Measurements from ENCODE around the gene CTDSPL. TPM values are rescaled to one million over a fixed set of nuclear protein-coding genes. Genes with fewer than 3 reads are reported as not detected.

CTDSPL gene
- total RNA-seq, 1 experiment from 2014 or later: 124 TPM

DNA sequence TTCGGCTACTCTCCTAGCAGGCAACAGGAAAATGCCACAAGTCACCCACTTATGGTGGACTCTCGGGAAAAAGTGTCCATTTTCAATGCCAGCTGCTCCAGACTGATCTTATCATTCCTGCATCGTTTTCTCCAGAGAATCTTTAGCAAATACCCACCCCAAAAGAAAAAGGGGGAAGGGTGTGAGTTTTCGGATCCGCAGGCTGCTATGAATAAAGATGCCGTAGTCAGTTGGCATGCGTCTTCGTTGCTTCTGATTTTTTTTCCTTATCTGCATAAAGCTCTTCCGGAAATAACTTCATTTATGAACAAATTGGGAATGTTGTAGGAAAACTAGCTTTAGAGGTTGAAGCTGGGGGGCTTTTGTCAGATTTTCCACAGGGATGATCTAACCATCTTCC, 106.5 kb downstream of the CTDSPL start:
- no peaks in the 10 kb centered on the region for H3K9me2 ChIP-seq (ENCODE audit: insufficient read depth)
- no peaks in the 10 kb centered on the region for H3F3A ChIP-seq (ENCODE audit: insufficient read depth, low read depth)
- no peak for DNase-seq
- no peaks in the 10 kb centered on the region for H3K4me1 ChIP-seq (replicated peaks; ENCODE audit: insufficient read depth)
- no peak overlapping the region for H3K4me2 ChIP-seq
- ChIA-PET CTCF (interaction anchor here (2.1 kb wide), 1 partner anchor 113 kb away, joined by 14 read pairs; no protein-coding TSS in a partner anchor), POLR2A (ENCODE audit: unreplicated experiment) (interaction anchor here (0.5 kb wide), 1 partner anchor 116 kb away, joined by 8 read pairs; no protein-coding TSS in a partner anchor)
- intact Hi-C loops (cut with micrococcal nuclease; ENCODE audit: unreplicated experiment): no loop called here
- peaks cover 5% of the 10 kb centered on the region for H3K36me3 ChIP-seq (ENCODE audit: low read depth)
- H4K20me1 ChIP-seq (ENCODE audit: insufficient read depth): no peaks in the 10 kb centered on the region
- H2AFZ ChIP-seq: no peak overlapping the region
- no peak for TF ChIP-seq EZH2 (IDR thresholded peaks at IDR 0.05; ENCODE audit: low read depth)
- TF ChIP-seq, protein P1, sequence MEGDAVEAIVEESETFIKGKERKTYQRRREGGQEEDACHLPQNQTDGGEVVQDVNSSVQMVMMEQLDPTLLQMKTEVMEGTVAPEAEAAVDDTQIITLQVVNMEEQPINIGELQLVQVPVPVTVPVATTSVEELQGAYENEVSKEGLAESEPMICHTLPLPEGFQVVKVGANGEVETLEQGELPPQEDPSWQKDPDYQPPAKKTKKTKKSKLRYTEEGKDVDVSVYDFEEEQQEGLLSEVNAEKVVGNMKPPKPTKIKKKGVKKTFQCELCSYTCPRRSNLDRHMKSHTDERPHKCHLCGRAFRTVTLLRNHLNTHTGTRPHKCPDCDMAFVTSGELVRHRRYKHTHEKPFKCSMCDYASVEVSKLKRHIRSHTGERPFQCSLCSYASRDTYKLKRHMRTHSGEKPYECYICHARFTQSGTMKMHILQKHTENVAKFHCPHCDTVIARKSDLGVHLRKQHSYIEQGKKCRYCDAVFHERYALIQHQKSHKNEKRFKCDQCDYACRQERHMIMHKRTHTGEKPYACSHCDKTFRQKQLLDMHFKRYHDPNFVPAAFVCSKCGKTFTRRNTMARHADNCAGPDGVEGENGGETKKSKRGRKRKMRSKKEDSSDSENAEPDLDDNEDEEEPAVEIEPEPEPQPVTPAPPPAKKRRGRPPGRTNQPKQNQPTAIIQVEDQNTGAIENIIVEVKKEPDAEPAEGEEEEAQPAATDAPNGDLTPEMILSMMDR (conservative IDR thresholded peaks at IDR 0.05): no peak
- H3K9me3 ChIP-seq (ENCODE audit: insufficient read depth, low read depth): no peaks in the 10 kb centered on the region
- no TSS peak for BruUV-seq (replicated peaks)
- no peaks in the 10 kb centered on the region for H3K27me3 ChIP-seq (ENCODE audit: insufficient read depth, low read depth)
- no peaks in the 10 kb centered on the region for H3K79me2 ChIP-seq (ENCODE audit: low read depth)
- H3K4me3 ChIP-seq: no peak overlapping the region
- H3K27ac ChIP-seq: no peak overlapping the region

DNA sequence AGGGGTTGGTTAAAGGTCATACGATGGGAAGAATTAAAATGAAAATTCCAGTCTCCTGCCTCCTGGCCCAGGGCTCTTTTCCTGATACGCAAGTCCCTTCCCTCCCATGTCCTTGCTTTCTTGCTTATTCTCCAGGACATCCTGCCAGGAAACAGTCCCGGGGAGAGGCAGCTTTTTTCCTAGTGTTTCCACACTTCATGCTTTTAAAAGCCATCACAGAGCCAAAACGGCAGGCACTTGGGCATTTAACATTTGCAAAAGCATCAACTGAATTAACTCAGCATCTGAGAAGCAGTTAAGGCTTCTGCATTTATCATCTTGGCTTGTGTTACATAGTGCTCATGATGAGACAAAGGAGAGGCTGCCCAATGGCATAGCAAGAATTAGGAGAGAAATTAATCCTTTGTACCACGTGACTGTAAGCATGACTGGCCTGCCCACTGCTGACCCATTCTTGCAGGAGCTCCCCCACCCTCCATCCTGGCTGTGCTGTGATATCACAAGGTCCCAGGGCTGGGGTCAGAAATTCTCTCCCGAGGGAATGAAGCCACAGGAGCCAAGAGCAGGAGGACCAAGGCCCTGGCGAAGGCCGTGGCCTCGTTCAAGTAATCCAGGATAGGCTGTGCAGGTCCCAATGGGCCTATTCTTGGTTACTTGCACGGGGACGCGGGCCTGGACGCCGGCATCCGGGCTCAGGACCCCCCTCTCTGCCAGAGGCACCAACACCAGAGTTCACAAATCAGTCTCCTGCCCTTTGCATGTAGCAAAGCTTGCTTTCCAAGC, 107.3 kb downstream of the CTDSPL start:
- no peaks in the 10 kb centered on the region for H4K20me1 ChIP-seq (ENCODE audit: insufficient read depth)
- H3K9me3 ChIP-seq (ENCODE audit: insufficient read depth, low read depth): no peaks in the 10 kb centered on the region
- H3K27ac ChIP-seq: no peak overlapping the region
- no peaks in the 10 kb centered on the region for H3F3A ChIP-seq (ENCODE audit: insufficient read depth, low read depth)
- no peak overlapping the region for H3K4me2 ChIP-seq
- H3K9me2 ChIP-seq (ENCODE audit: insufficient read depth): no peaks in the 10 kb centered on the region
- intact Hi-C loops (cut with micrococcal nuclease; ENCODE audit: unreplicated experiment): no loop called here
- no peak overlapping the region for H2AFZ ChIP-seq
- TF ChIP-seq, protein P1 (conservative IDR thresholded peaks at IDR 0.05): no peak
- no peak for TF ChIP-seq EZH2 (IDR thresholded peaks at IDR 0.05; ENCODE audit: low read depth)
- no peak overlapping the region for H3K4me3 ChIP-seq
- H3K27me3 ChIP-seq (ENCODE audit: insufficient read depth, low read depth): no peaks in the 10 kb centered on the region
- H3K4me1 ChIP-seq (replicated peaks; ENCODE audit: insufficient read depth): no peaks in the 10 kb centered on the region
- CTCF ChIA-PET: interaction anchor here (0.5 kb wide), 1 partner anchor 193 kb away, joined by 3 read pairs; no protein-coding TSS in a partner anchor
- BruUV-seq (replicated peaks): no TSS peak
- no peak for DNase-seq
- POLR2A ChIA-PET (ENCODE audit: unreplicated experiment): no interaction called here
- peaks cover 5% of the 10 kb centered on the region; the same call in 1 of the 2 replicates for H3K36me3 ChIP-seq (ENCODE audit: low read depth)
- no peaks in the 10 kb centered on the region for H3K79me2 ChIP-seq (ENCODE audit: low read depth)

DNA sequence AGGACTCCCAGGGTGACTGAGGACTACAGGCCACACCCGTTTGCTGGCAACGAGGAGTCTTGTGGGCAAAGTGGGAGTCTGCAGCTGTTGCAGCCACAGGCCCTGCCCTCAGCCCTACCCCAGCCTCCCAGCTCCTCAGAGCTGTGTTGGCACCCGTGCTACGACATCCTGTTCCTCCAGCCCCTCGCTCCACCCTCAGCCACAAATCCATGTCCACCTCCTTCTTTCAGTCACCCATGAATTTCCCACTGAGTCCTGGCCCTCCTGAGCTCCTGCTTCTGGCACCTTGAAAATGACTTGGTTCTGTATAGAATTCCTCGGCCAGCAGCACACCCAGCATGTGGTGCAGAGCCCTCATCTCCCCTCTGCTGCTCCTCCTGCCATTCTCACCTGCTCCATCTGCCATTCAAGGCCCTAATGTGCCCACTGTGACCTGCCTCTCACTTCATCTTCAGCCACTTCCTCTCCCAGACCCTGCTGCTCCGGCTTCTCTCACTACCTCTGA, 108.0 kb downstream of the CTDSPL start:
- no peaks in the 10 kb centered on the region for H3K4me1 ChIP-seq (replicated peaks; ENCODE audit: insufficient read depth)
- no peak overlapping the region for H3K4me2 ChIP-seq
- POLR2A ChIA-PET (ENCODE audit: unreplicated experiment): no interaction called here
- no peaks in the 10 kb centered on the region for H3K9me3 ChIP-seq (ENCODE audit: insufficient read depth, low read depth)
- H3K36me3 ChIP-seq (ENCODE audit: low read depth): peaks cover 2% of the 10 kb centered on the region; the same call in 1 of the 2 replicates
- no peaks in the 10 kb centered on the region for H4K20me1 ChIP-seq (ENCODE audit: insufficient read depth)
- H3K9me2 ChIP-seq (ENCODE audit: insufficient read depth): no peaks in the 10 kb centered on the region
- no peaks in the 10 kb centered on the region for H3K79me2 ChIP-seq (ENCODE audit: low read depth)
- DNase-seq: no peak
- no peak overlapping the region for H3K27ac ChIP-seq
- no peak overlapping the region for H2AFZ ChIP-seq
- H3K27me3 ChIP-seq (ENCODE audit: insufficient read depth, low read depth): no peaks in the 10 kb centered on the region
- CTCF ChIA-PET: no interaction called here
- intact Hi-C loops (cut with micrococcal nuclease; ENCODE audit: unreplicated experiment): no loop called here
- TF ChIP-seq EZH2 (IDR thresholded peaks at IDR 0.05; ENCODE audit: low read depth): no peak
- TF ChIP-seq, protein P1 (conservative IDR thresholded peaks at IDR 0.05): no peak
- H3F3A ChIP-seq (ENCODE audit: insufficient read depth, low read depth): no peaks in the 10 kb centered on the region
- BruUV-seq (replicated peaks): no TSS peak
- H3K4me3 ChIP-seq: no peak overlapping the region

All from PC-9 (cell line).